ENCODE results near the gene GRIN1. TPM values are rescaled to one million over a fixed set of nuclear protein-coding genes. Genes with fewer than 3 reads are reported as not detected.

GRIN1 gene
- total and polyA plus RNA-seq, 2 of the 13 experiments (the other 11 are each of a cell fraction or from before 2014, with no cell fraction given): 0.13 TPM; not detected in 1

DNA sequence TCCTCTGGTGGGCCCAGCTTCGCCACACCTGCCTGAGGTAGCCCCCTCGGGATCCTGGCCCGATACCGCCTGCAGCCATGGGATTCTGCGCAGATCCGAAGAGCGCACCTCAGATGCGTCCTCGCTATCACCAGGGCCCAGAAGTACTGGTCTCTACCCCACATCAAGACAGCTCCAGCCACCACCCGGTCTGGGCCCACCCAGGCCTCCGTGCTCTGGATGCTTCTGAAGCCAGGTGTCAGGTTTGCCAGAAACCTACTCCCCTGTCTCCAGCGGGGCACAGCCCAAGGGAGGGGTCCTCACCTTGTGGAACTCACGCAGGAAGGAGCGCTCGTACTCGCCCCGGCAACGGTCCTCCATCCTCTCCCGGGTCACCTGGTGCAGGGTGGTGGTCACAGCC is 47.0 kb downstream of the GRIN1 start:
- H3K4me2 ChIP-seq (ENCODE audit: low read depth, low read length): no peak overlapping the region
- CTCF ChIA-PET (ENCODE audit: low intra/inter-chr PET ratio, low total read pairs): no interaction called here

More for the DNA sequence above, 47.0 kb downstream of the GRIN1 start:
- no peaks in the 10 kb centered on the region for H4K20me1 ChIP-seq (ENCODE audit: insufficient read depth, low read length)
- no peak for TF ChIP-seq ZNF17 (CRISPR knock-in tag; IDR thresholded peaks at IDR 0.05)
- TF ChIP-seq, protein P1, sequence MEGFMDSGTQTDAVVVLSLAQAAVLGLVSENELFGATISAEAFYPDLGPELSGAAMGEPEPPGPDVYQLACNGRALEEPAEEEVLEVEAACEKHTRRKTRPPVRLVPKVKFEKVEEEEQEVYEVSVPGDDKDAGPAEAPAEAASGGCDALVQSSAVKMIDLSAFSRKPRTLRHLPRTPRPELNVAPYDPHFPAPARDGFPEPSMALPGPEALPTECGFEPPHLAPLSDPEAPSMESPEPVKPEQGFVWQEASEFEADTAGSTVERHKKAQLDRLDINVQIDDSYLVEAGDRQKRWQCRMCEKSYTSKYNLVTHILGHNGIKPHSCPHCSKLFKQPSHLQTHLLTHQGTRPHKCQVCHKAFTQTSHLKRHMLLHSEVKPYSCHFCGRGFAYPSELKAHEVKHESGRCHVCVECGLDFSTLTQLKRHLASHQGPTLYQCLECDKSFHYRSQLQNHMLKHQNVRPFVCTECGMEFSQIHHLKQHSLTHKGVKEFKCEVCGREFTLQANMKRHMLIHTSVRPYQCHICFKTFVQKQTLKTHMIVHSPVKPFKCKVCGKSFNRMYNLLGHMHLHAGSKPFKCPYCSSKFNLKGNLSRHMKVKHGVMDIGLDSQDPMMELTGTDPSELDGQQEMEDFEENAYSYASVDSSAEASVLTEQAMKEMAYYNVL (CRISPR knock-in tag; IDR thresholded peaks at IDR 0.05; ENCODE audit: borderline replicate concordance): no peak
- TF ChIP-seq ZNF644 (CRISPR knock-in tag; IDR thresholded peaks at IDR 0.05; ENCODE audit: low read depth): no peak
- TF ChIP-seq, protein P2, sequence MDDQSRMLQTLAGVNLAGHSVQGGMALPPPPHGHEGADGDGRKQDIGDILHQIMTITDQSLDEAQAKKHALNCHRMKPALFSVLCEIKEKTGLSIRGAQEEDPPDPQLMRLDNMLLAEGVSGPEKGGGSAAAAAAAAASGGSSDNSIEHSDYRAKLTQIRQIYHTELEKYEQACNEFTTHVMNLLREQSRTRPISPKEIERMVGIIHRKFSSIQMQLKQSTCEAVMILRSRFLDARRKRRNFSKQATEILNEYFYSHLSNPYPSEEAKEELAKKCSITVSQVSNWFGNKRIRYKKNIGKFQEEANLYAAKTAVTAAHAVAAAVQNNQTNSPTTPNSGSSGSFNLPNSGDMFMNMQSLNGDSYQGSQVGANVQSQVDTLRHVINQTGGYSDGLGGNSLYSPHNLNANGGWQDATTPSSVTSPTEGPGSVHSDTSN (CRISPR knock-in tag; IDR thresholded peaks at IDR 0.05; ENCODE audit: borderline replicate concordance): no peak
- TF ChIP-seq MED1 (CRISPR knock-in tag; IDR thresholded peaks at IDR 0.05): no peak
- no peak for TF ChIP-seq ZNF724P (CRISPR knock-in tag; IDR thresholded peaks at IDR 0.05; ENCODE audit: borderline replicate concordance)
- H3K9me3 ChIP-seq (ENCODE audit: low read length): no peaks in the 10 kb centered on the region
- WGBS (ENCODE audit: low lambda C conversion rate): 95% methylated on average over 8 of the region's 19 CpGs
- FAIRE-seq (no peak), ATAC-seq (no peak), DNase-seq (ENCODE audit: low spot score) (no peak)
- POLR2A ChIA-PET: no interaction called here
- no TSS peak for BruUV-seq (replicated peaks)
- no peak overlapping the region for H3K9ac ChIP-seq (ENCODE audit: insufficient read depth, low read depth, low read length)
- H3K36me3 ChIP-seq (replicated peaks in 1 of 2; ENCODE audit: control insufficient read depth in 1 of 2, insufficient read depth in 2 of 2, low read length in 2 of 2): peaks cover 23 to 32% of the 10 kb centered on the region in 2 experiments; a peak in 4 of 5 replicates
- peaks cover 28% of the 10 kb centered on the region for H3K4me1 ChIP-seq (ENCODE audit: insufficient read depth, low read length)
- in situ Hi-C loops (cut with HindIII; ENCODE audit: extremely low pct_ligation_motif_present, low pct_unique_long_range_greater_than_20kb) (loop anchor here (5.0 kb wide), 1 partner anchor 41 kb away; the partner anchor contains the start of genes CYSRT1 and RNF224), intact Hi-C loops (cut with micrococcal nuclease; ENCODE audit: unreplicated experiment) (no loop called here)
- H3K27me3 ChIP-seq (ENCODE audit: control insufficient read depth in 1 of 2, insufficient read depth in 2 of 2, low read length in 2 of 2): no peaks in the 10 kb centered on the region
- peaks cover 26% of the 10 kb centered on the region for H3K79me2 ChIP-seq (ENCODE audit: insufficient read depth, low read length)
- H3K4me3 ChIP-seq (replicated peaks in 1 of 3; ENCODE audit: insufficient read depth in 1 of 3, low read depth in 2 of 3, low read length in 3 of 3): no peak overlapping the region; a peak in 1 of 6 replicates
- H3K27ac ChIP-seq (ENCODE audit: extremely low read length, insufficient read depth, low read length): no peak overlapping the region
- H2AFZ ChIP-seq (ENCODE audit: low read length): no peak overlapping the region

Measured in HepG2 (cell line).